Body of pancreas (tissue), 4 donors: ENCODE results near the gene GLIS1. TPM values are rescaled to one million over a fixed set of nuclear protein-coding genes. Genes with fewer than 3 reads are reported as not detected.

ENCODE experiments used
- ATAC-seq: fragments of 150-250 bp; one replicate; pipeline ENCODE4 v1.9.1; 2016
- DNase-seq, 4 donors: peaks; one replicate each; pipeline ENCODE4 v3.0.0-alpha.2; 2019
- H3K27ac ChIP-seq, 4 donors: fragments of 200-600 bp; sonication (generic); 1 replicate in 3 of 4; 2 replicates in 1 of 4; pipeline versions ENCODE4 v1.5.1 to v1.6.1; 2016 to 2019; ENCODE audit warnings: mild to moderate bottlenecking in 1 of 4, mixed read lengths in 1 of 4, moderate library complexity in 1 of 4
- H3K27me3 ChIP-seq, 2 donors: fragments of 200-600 bp; sonication (generic); one replicate each; pipeline ENCODE4 v1.6.0; 2016; ENCODE audit warnings: mild to moderate bottlenecking in 1 of 2
- H3K36me3 ChIP-seq, 2 donors: fragments of 200-600 bp; sonication (generic); replicated peaks in 1 of 2; 2 replicates each; pipeline ENCODE4 v1.5.1; 2016; ENCODE audit warnings: low read depth in 2 of 2; ENCODE audit not compliant: insufficient read depth in 1 of 2
- H3K4me1 ChIP-seq: fragments of 200-600 bp; sonication (generic); one replicate; pipeline ENCODE4 v1.6.0; 2016
- H3K4me3 ChIP-seq, 2 donors: fragments of 200-600 bp; sonication (generic); 1 replicate in 1 of 2; 2 replicates in 1 of 2; pipeline ENCODE4 v1.5.1; 2016 to 2019
- H3K9me3 ChIP-seq, 3 donors: fragments of 200-600 bp; sonication (generic); 1 replicate in 2 of 3; 2 replicates in 1 of 3; pipeline ENCODE4 v1.5.1; 2016
- POLR2A ChIP-seq, 3 donors: fragments of 450-650 bp; IDR thresholded peaks; one replicate each; pipeline ENCODE4 v1.6.1; 2016; ENCODE audit warnings: antibody characterized with exemption in 3 of 3, mild to moderate bottlenecking in 2 of 3
- WGBS, 2 donors: methylation state at CpG; one replicate each; pipeline ENCODE4 v1.1.5; 2017; 5-methylcytosine and 5-hydroxymethylcytosine counted together
- intact Hi-C: fragments of 100-400 bp; cut with DNase I; formaldehyde crosslinking; loops from one replicate; pipeline ENCODE4 v1.15.1; 2023
- total RNA-seq, 2 donors: library from RNA; depleted of rRNA; stranded (reverse); fragments of >200 nt; gene quantifications; one replicate each; pipeline ENCODE4 v1.1.0, GENCODE V29; 2016
- TF ChIP-seq, protein P1 (sequence below), 7 experiments: fragments of 450-650 bp in 4 of 7; fragments of 200-600 bp in 3 of 7; sonication (generic) in 3 of 7; IDR thresholded peaks; one replicate each; pipeline ENCODE4 v1.5.1; 2016 to 2019; ENCODE audit warnings: antibody characterized with exemption in 7 of 7

GLIS1 gene
- total RNA-seq, 2 donors from 2014 or later: 0.33 TPM; not detected in 1

- Histone ChIP-seq H3K4me1 (no peaks in the 10 kb centered on the region), H3K9me3 (peaks cover 0 to 7% (median 0%) of the 10 kb centered on the region in 3 donors), H3K36me3 (no peaks in the 10 kb centered on the region), H3K27ac (no peak overlapping the region), H3K27me3 (no peaks in the 10 kb centered on the region), H3K4me3 (no peak overlapping the region)
- no peak for ATAC-seq
- 54 to 60% methylated on average over 12 of the region's 12 CpGs for WGBS, 2 donors
- no peak for TF ChIP-seq POLR2A (IDR thresholded peaks at IDR 0.05)
- TF ChIP-seq, protein P1, sequence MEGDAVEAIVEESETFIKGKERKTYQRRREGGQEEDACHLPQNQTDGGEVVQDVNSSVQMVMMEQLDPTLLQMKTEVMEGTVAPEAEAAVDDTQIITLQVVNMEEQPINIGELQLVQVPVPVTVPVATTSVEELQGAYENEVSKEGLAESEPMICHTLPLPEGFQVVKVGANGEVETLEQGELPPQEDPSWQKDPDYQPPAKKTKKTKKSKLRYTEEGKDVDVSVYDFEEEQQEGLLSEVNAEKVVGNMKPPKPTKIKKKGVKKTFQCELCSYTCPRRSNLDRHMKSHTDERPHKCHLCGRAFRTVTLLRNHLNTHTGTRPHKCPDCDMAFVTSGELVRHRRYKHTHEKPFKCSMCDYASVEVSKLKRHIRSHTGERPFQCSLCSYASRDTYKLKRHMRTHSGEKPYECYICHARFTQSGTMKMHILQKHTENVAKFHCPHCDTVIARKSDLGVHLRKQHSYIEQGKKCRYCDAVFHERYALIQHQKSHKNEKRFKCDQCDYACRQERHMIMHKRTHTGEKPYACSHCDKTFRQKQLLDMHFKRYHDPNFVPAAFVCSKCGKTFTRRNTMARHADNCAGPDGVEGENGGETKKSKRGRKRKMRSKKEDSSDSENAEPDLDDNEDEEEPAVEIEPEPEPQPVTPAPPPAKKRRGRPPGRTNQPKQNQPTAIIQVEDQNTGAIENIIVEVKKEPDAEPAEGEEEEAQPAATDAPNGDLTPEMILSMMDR (IDR thresholded peaks at IDR 0.05): no peak
- intact Hi-C loops: no loop called here
- DNase-seq: peak in 1 of 4 donors; percentile 6
Measured at GRCh38 chr1:53614231-53615021, 124.5 kb downstream of the GLIS1 start.

GRCh38 chr1:53608676-53609075 is 130.3 kb downstream of the GLIS1 start:
- no peaks in the 10 kb centered on the region for H3K36me3 ChIP-seq
- H3K27ac ChIP-seq: no peak overlapping the region
- no peak overlapping the region for H3K4me3 ChIP-seq
- TF ChIP-seq, protein P1 (IDR thresholded peaks at IDR 0.05): no peak
- TF ChIP-seq POLR2A (IDR thresholded peaks at IDR 0.05): no peak
- intact Hi-C loops: no loop called here
- H3K4me1 ChIP-seq: no peaks in the 10 kb centered on the region
- H3K9me3 ChIP-seq: peaks cover 0 to 7% (median 0%) of the 10 kb centered on the region in 3 donors
- DNase-seq: no peak
- H3K27me3 ChIP-seq: no peaks in the 10 kb centered on the region
- no peak for ATAC-seq

DNA sequence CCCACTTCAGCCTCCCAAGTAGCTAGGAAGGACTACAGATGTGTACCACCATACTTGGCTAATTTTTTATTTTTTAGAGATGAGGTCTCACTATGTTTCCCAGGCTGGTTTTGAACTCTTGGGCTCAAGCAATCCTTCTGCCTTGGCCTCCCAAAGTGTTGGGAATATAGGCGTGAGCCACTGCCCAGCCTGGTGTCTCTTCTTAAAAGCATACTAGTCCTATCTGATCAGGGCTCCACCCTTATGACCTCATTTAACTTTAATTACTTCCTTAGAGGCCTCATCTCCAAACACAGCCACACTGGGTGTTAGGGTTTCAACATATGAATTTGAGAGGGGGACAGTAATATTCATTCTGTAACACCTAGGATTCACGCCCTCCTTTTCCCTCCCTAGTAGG is 130.9 kb downstream of the GLIS1 start:
- TF ChIP-seq, protein P1 (IDR thresholded peaks at IDR 0.05): no peak
- no peak for TF ChIP-seq POLR2A (IDR thresholded peaks at IDR 0.05)
- intact Hi-C loops: no loop called here
- no peak for ATAC-seq
- 82 to 94% methylated on average over 2 of the region's 2 CpGs for WGBS, 2 donors
- peaks cover 0 to 7% (median 0%) of the 10 kb centered on the region in 3 donors for H3K9me3 ChIP-seq
- no peaks in the 10 kb centered on the region for H3K4me1 ChIP-seq
- H3K27ac ChIP-seq: no peak overlapping the region
- no peak overlapping the region for H3K4me3 ChIP-seq
- no peak for DNase-seq
- H3K36me3 ChIP-seq: no peaks in the 10 kb centered on the region
- H3K27me3 ChIP-seq: no peaks in the 10 kb centered on the region

GRCh38 chr1:53606651-53607051 is 132.3 kb downstream of the GLIS1 start:
- TF ChIP-seq, protein P1 (IDR thresholded peaks at IDR 0.05): no peak
- no peak for TF ChIP-seq POLR2A (IDR thresholded peaks at IDR 0.05)
- Histone ChIP-seq H3K36me3 (no peaks in the 10 kb centered on the region), H3K4me1 (no peaks in the 10 kb centered on the region), H3K27ac (no peak overlapping the region), H3K27me3 (no peaks in the 10 kb centered on the region), H3K4me3 (no peak overlapping the region), H3K9me3 (peaks cover 0 to 7% (median 0%) of the 10 kb centered on the region in 3 donors)
- peak in 1 of 4 donors; percentile 5 for DNase-seq
- intact Hi-C loops: no loop called here
- ATAC-seq: no peak
- WGBS, 2 donors: 68 to 69% methylated on average over 6 to 15 of the region's 19 CpGs

DNA sequence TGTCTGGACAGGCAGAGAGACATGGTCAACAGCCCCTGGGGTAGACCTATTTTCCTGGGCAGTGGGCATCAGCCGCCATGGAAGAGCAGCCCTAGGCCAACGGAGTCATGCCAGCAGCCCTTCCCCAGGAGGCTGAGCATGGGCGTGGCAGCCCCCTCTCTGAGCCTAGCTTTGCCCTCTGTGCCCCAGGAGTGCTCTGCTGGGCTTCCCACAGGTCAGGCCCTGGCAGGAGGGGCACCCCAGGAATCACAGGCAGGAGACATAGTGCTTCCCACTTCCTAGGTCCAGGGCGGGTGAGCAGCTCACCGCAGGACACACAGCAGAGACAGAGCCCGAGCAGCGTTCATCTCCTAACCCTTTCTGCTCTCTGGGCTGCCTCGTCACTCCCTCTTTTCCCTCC is 132.8 kb downstream of the GLIS1 start:
- H3K9me3 ChIP-seq: peaks cover 0 to 3% (median 0%) of the 10 kb centered on the region in 3 donors
- DNase-seq (peak in 1 of 4 donors; percentile 8), ATAC-seq (no peak)
- H3K27me3 ChIP-seq: no peaks in the 10 kb centered on the region
- H3K36me3 ChIP-seq: no peaks in the 10 kb centered on the region
- TF ChIP-seq, protein P1 (IDR thresholded peaks at IDR 0.05): no peak
- no peak for TF ChIP-seq POLR2A (IDR thresholded peaks at IDR 0.05)
- no peak overlapping the region for H3K4me3 ChIP-seq
- H3K4me1 ChIP-seq: no peaks in the 10 kb centered on the region
- H3K27ac ChIP-seq: no peak overlapping the region
- intact Hi-C loops: no loop called here
- WGBS, 2 donors: 71 to 88% methylated on average over 4 to 8 of the region's 8 CpGs
